K562 (cell line): ENCODE measurements around the gene BCL3. TPM values are rescaled to one million over a fixed set of nuclear protein-coding genes. Genes with fewer than 3 reads are reported as not detected.

Experiments used
- CCNT2 ChIP-seq: IDR thresholded peaks from 2 replicates; pipeline ENCODE4 v1.6.1; 2011; ENCODE audit warnings: borderline replicate concordance, low read depth, mild to moderate bottlenecking, moderate library complexity, mixed read lengths, low read length; ENCODE audit not compliant: insufficient read length; ENCODE audit errors: extremely low read depth
- FOXO4 ChIP-seq: fragments of 450-650 bp; formaldehyde crosslinking; IDR thresholded peaks from 2 replicates; pipeline ENCODE4 v1.4.0; 2020; ENCODE audit warnings: mild to moderate bottlenecking, moderate library complexity
- HOMEZ ChIP-seq: fragments of 250-450 bp; sonication (Bioruptor Pico); IDR thresholded peaks from 2 replicates; pipeline ENCODE4 v1.4.0; 2020; ENCODE audit warnings: mild to moderate bottlenecking, moderate library complexity
- ILK ChIP-seq: fragments of 450-650 bp; IDR thresholded peaks from 2 replicates; pipeline ENCODE4 v1.6.1; 2016; ENCODE audit warnings: missing genetic modification characterization, low read depth, mild to moderate bottlenecking, missing compliant biosample characterization, moderate library complexity, borderline replicate concordance
- MAFK ChIP-seq: IDR thresholded peaks from 2 replicates; pipeline ENCODE4 v1.6.1; 2011; ENCODE audit warnings: low read length, improper control_type of control experiment
- MAX ChIP-seq: sonication (generic); formaldehyde crosslinking; IDR thresholded peaks from 2 replicates; pipeline ENCODE4 v1.9.0; 2022; ENCODE audit warnings: mild to moderate bottlenecking, missing genetic modification reagents
- MBD2 ChIP-seq: sonication (generic); IDR thresholded peaks from 2 replicates; pipeline ENCODE4 v1.6.1; 2016; ENCODE audit warnings: low read depth, borderline replicate concordance
- PCBP1 ChIP-seq: fragments of 200-400 bp; formaldehyde crosslinking; IDR thresholded peaks from 2 replicates; pipeline ENCODE4 v1.6.1; 2018; ENCODE audit warnings: mild to moderate bottlenecking, low read depth, low read length; ENCODE audit not compliant: poor library complexity, severe bottlenecking
- PPARD ChIP-seq: fragments of 250-450 bp; sonication (Bioruptor Pico); IDR thresholded peaks from 2 replicates; pipeline ENCODE4 v1.8.0; 2022; ENCODE audit warnings: inconsistent platforms, mild to moderate bottlenecking, moderate library complexity
- PTRF ChIP-seq: fragments of 450-650 bp; IDR thresholded peaks from 2 replicates; pipeline ENCODE4 v1.6.1; 2016; ENCODE audit warnings: mild to moderate bottlenecking, missing genetic modification characterization, missing compliant biosample characterization
- RBBP5 ChIP-seq: fragments of 200-600 bp; sonication (generic); IDR thresholded peaks from 2 replicates; pipeline ENCODE4 v1.6.1; 2012; ENCODE audit warnings: borderline replicate concordance, mild to moderate bottlenecking, low read length, control low read depth, inconsistent platforms; ENCODE audit not compliant: insufficient read depth, poor library complexity, severe bottlenecking
- RFX7 ChIP-seq: fragments of 250-450 bp; sonication (Bioruptor Pico); IDR thresholded peaks from 2 replicates; pipeline ENCODE4 v1.5.1; 2021; ENCODE audit warnings: mild to moderate bottlenecking
- SAFB2 ChIP-seq: fragments of 200-400 bp; formaldehyde crosslinking; IDR thresholded peaks from 2 replicates; pipeline ENCODE4 v1.6.1; 2018; ENCODE audit warnings: borderline replicate concordance, low read length, low read depth, moderate library complexity; ENCODE audit not compliant: severe bottlenecking
- SFPQ ChIP-seq: fragments of 200-400 bp; formaldehyde crosslinking; IDR thresholded peaks from 2 replicates; pipeline ENCODE4 v1.6.1; 2017; ENCODE audit warnings: mild to moderate bottlenecking, low read depth, low read length, moderate library complexity
- SMARCA5 ChIP-seq: fragments of 450-650 bp; IDR thresholded peaks from 2 replicates; pipeline ENCODE4 v1.6.1; 2016
- SP2 ChIP-seq: IDR thresholded peaks from 2 replicates; pipeline ENCODE4 v1.6.1; 2011; ENCODE audit warnings: mild to moderate bottlenecking, low read depth, low read length, moderate library complexity; ENCODE audit not compliant: poor library complexity, severe bottlenecking; ENCODE audit errors: extremely low read depth
- TAF7 ChIP-seq: fragments of 450-650 bp; IDR thresholded peaks from 2 replicates; pipeline ENCODE4 v1.6.1; 2016; ENCODE audit warnings: missing genetic modification characterization, missing compliant biosample characterization
- ZBTB1 ChIP-seq: sonication (generic); formaldehyde crosslinking; IDR thresholded peaks from 2 replicates; pipeline ENCODE4 v1.8.1; 2023; ENCODE audit warnings: missing genetic modification reagents, low read depth, mild to moderate bottlenecking, borderline replicate concordance
- ZC3H4 ChIP-seq: sonication (generic); formaldehyde crosslinking; IDR thresholded peaks from 2 replicates; pipeline ENCODE4 v1.9.0; 2021; ENCODE audit warnings: missing genetic modification reagents, borderline replicate concordance
- ZNF174 ChIP-seq: fragments of 250-450 bp; sonication (Bioruptor Pico); IDR thresholded peaks from 2 replicates; pipeline ENCODE4 v1.4.0; 2020; ENCODE audit warnings: mild to moderate bottlenecking
- ZNF586 ChIP-seq: fragments of 450-650 bp; formaldehyde crosslinking; conservative IDR thresholded peaks from 2 replicates; pipeline ENCODE4 v1.4.0; 2020; ENCODE audit warnings: mild to moderate bottlenecking, moderate library complexity
- ZNF764 ChIP-seq: fragments of 250-450 bp; sonication (Bioruptor Pico); IDR thresholded peaks from 2 replicates; pipeline ENCODE4 v1.4.0; 2020; ENCODE audit warnings: low read depth, mild to moderate bottlenecking, moderate library complexity
- ZNF778 ChIP-seq: fragments of 450-650 bp; formaldehyde crosslinking; IDR thresholded peaks from 2 replicates; pipeline ENCODE4 v1.4.0; 2020; ENCODE audit warnings: mild to moderate bottlenecking, moderate library complexity
- ZSCAN29 ChIP-seq: fragments of 450-650 bp; IDR thresholded peaks from 2 replicates; pipeline ENCODE4 v1.6.1; 2017
- polyA plus RNA-seq, 8 experiments: library from polyadenylated mRNA; depleted of rRNA in 4 of 8; stranded (reverse) in 5 of 8; unstranded in 3 of 8; fragments of >200 nt; fragmentation: Nextera tagmentation in 2 of 8; fragmentation: Illumina TruSeq in 1 of 8; extraction: Ambion mirVana in 2 of 8; extraction: Trizol in 1 of 8; gene quantifications; 2 replicates each; pipeline versions ENCODE4 v1.2.1 to v1.2.3, GENCODE V29; 2011 to 2014; ENCODE audit warnings: inconsistent platforms in 1 of 8, missing spikeins in 1 of 8
- total RNA-seq, 7 experiments: library from RNA; depleted of rRNA in 6 of 7; stranded (reverse); fragments of >200 nt in 6 of 7; fragmentation: Illumina TruSeq in 2 of 7; extraction: Trizol in 2 of 7; gene quantifications; 2 replicates each; pipeline versions ENCODE4 v1.2.1 to v1.2.3, GENCODE V29; 2011 to 2021; ENCODE audit warnings: low replicate concordance in 1 of 7

The BCL3 gene
- total and polyA plus RNA-seq, 9 of the 15 experiments (the other 6 are each of a cell fraction or from before 2014, with no cell fraction given) = 0.03 to 2.4 (median 0.50) TPM; not detected in 1

GRCh38 chr19:44747739-44748425 lies 626 bp upstream of the BCL3 start (continued):
- TF ChIP-seq SP2 (no peak), PCBP1 (peak; percentile 44), MAX (CRISPR knock-in tag) (no peak), ZNF764 (CRISPR knock-in tag) (no peak), ZNF778 (CRISPR knock-in tag) (no peak), RFX7 (CRISPR knock-in tag) (no peak), ILK (tag) (no peak), ZNF586 (CRISPR knock-in tag) (no peak), ZBTB1 (CRISPR knock-in tag) (no peak), MAFK (no peak), ZC3H4 (CRISPR knock-in tag) (no peak), SAFB2 (no peak), ZSCAN29 (no peak), ZNF174 (no peak), FOXO4 (CRISPR knock-in tag) (no peak), HOMEZ (CRISPR knock-in tag) (no peak), PPARD (no peak), MBD2 (no peak), SMARCA5 (peak; percentile 88), CCNT2 (no peak), RBBP5 (no peak), PTRF (no peak), TAF7 (tag) (no peak), SFPQ (no peak)
